HG02870 (cell line): ENCODE data around the gene ANKMY1.

ENCODE experiments used
- ATAC-seq: cut with Tn5 transposase; IDR thresholded peaks from one replicate; pipeline ENCODE4 v1.9.1; 2021; ENCODE audit warnings: mild to moderate bottlenecking, moderate library complexity; ENCODE audit not compliant: unreplicated experiment

The ANKMY1 gene

GRCh38 chr2:240581811-240582210 is 24.0 kb upstream of the ANKMY1 start:
- no peak for ATAC-seq

- no peak for ATAC-seq
Measured at GRCh38 chr2:240579771-240580614, 22.2 kb upstream of the ANKMY1 start.

GRCh38 chr2:240579071-240579762 is 21.4 kb upstream of the ANKMY1 start:
- no peak for ATAC-seq

- ATAC-seq = no peak
Measured at GRCh38 chr2:240578488-240578887, 20.7 kb upstream of the ANKMY1 start.

- ATAC-seq = no peak
Measured at GRCh38 chr2:240578110-240578450, 20.3 kb upstream of the ANKMY1 start.

- no peak for ATAC-seq
Measured at GRCh38 chr2:240577281-240578109, 19.7 kb upstream of the ANKMY1 start.

GRCh38 chr2:240576436-240577205 is 18.8 kb upstream of the ANKMY1 start:
- no peak for ATAC-seq

GRCh38 chr2:240576036-240576435 is 18.2 kb upstream of the ANKMY1 start:
- ATAC-seq = no peak

- no peak for ATAC-seq
Measured at GRCh38 chr2:240575101-240575965, 17.5 kb upstream of the ANKMY1 start.

GRCh38 chr2:240574386-240575100 is 16.8 kb upstream of the ANKMY1 start:
- ATAC-seq = no peak

- no peak for ATAC-seq
Measured at GRCh38 chr2:240573516-240574385, 16.0 kb upstream of the ANKMY1 start.

GRCh38 chr2:240573071-240573515 is 15.3 kb upstream of the ANKMY1 start:
- ATAC-seq = no peak

GRCh38 chr2:240572141-240573031 is 14.6 kb upstream of the ANKMY1 start:
- ATAC-seq = no peak

GRCh38 chr2:240571314-240571973 is 13.7 kb upstream of the ANKMY1 start:
- ATAC-seq = no peak

- no peak for ATAC-seq
Measured at GRCh38 chr2:240570531-240571313, 12.9 kb upstream of the ANKMY1 start.

- ATAC-seq = no peak
Measured at GRCh38 chr2:240569998-240570530, 12.3 kb upstream of the ANKMY1 start.
